K562 (cell line): ENCODE data around the gene VWA1. TPM values are rescaled to one million over a fixed set of nuclear protein-coding genes. Genes with fewer than 3 reads are reported as not detected.

Experiments used
- CEBPG ChIP-seq, 3 experiments: fragments of 200-800 bp in 1 of 3; sonication (Bioruptor generic) in 1 of 3; sonication (generic) in 1 of 3; formaldehyde crosslinking in 1 of 3; IDR thresholded peaks in 2 of 3; conservative IDR thresholded peaks in 1 of 3; 2 replicates each; pipeline versions ENCODE4 v1.6.1 to v1.8.0; 2016 to 2022; ENCODE audit warnings: missing compliant biosample characterization in 2 of 3, missing genetic modification characterization in 2 of 3, mild to moderate bottlenecking in 1 of 3, missing genetic modification reagents in 1 of 3
- JUN ChIP-seq, 2 experiments: sonication (generic) in 1 of 2; formaldehyde crosslinking in 1 of 2; IDR thresholded peaks; 2 replicates each; pipeline versions ENCODE4 v1.6.1 to v1.8.0; 2012 to 2022; ENCODE audit warnings: borderline replicate concordance in 2 of 2, mild to moderate bottlenecking in 2 of 2, improper control_type of control experiment in 1 of 2, low read depth in 1 of 2, low read length in 1 of 2, missing genetic modification reagents in 1 of 2
- STAT6 ChIP-seq: sonication (generic); formaldehyde crosslinking; IDR thresholded peaks from 2 replicates; pipeline ENCODE4 v1.8.1; 2023; ENCODE audit warnings: mild to moderate bottlenecking, missing genetic modification reagents
- SUPT5H ChIP-seq: fragments of 450-650 bp; IDR thresholded peaks from 2 replicates; pipeline ENCODE4 v1.6.1; 2016
- polyA plus RNA-seq, 8 experiments: library from polyadenylated mRNA; depleted of rRNA in 4 of 8; stranded (reverse) in 5 of 8; unstranded in 3 of 8; fragments of >200 nt; fragmentation: Nextera tagmentation in 2 of 8; fragmentation: Illumina TruSeq in 1 of 8; extraction: Ambion mirVana in 2 of 8; extraction: Trizol in 1 of 8; gene quantifications; 2 replicates each; pipeline versions ENCODE4 v1.2.1 to v1.2.3, GENCODE V29; 2011 to 2014; ENCODE audit warnings: inconsistent platforms in 1 of 8, missing spikeins in 1 of 8
- total RNA-seq, 7 experiments: library from RNA; depleted of rRNA in 6 of 7; stranded (reverse); fragments of >200 nt in 6 of 7; fragmentation: Illumina TruSeq in 2 of 7; extraction: Trizol in 2 of 7; gene quantifications; 2 replicates each; pipeline versions ENCODE4 v1.2.1 to v1.2.3, GENCODE V29; 2011 to 2021; ENCODE audit warnings: low replicate concordance in 1 of 7
- TF ChIP-seq, protein P1 (sequence below): fragments of 250-450 bp; sonication (Bioruptor Pico); IDR thresholded peaks from 2 replicates; pipeline ENCODE4 v1.8.0; 2022; ENCODE audit warnings: inconsistent platforms
- TF ChIP-seq, protein P2 (sequence below): fragments of 450-650 bp; IDR thresholded peaks from 2 replicates; pipeline ENCODE4 v1.6.1; 2014; ENCODE audit warnings: low read depth, mild to moderate bottlenecking, moderate library complexity, borderline replicate concordance
- TF ChIP-seq, protein P3 (sequence below): fragments of 450-650 bp; IDR thresholded peaks from 2 replicates; pipeline ENCODE4 v1.6.1; 2017; ENCODE audit warnings: antibody characterized with exemption, mild to moderate bottlenecking
- TF ChIP-seq, protein P4 (sequence below): fragments of 450-650 bp; formaldehyde crosslinking; IDR thresholded peaks from 2 replicates; pipeline ENCODE4 v1.4.0; 2022; ENCODE audit warnings: mild to moderate bottlenecking, moderate library complexity
- TF ChIP-seq, protein P5 (sequence below): fragments of 250-450 bp; sonication (Bioruptor Pico); IDR thresholded peaks from 2 replicates; pipeline ENCODE4 v1.5.0; 2020; ENCODE audit warnings: mild to moderate bottlenecking, borderline replicate concordance

VWA1 gene
- total and polyA plus RNA-seq, 9 of the 15 experiments (the other 6 are each of a cell fraction or from before 2014, with no cell fraction given), result 0.01 to 6.4 (median 0.85) TPM

DNA sequence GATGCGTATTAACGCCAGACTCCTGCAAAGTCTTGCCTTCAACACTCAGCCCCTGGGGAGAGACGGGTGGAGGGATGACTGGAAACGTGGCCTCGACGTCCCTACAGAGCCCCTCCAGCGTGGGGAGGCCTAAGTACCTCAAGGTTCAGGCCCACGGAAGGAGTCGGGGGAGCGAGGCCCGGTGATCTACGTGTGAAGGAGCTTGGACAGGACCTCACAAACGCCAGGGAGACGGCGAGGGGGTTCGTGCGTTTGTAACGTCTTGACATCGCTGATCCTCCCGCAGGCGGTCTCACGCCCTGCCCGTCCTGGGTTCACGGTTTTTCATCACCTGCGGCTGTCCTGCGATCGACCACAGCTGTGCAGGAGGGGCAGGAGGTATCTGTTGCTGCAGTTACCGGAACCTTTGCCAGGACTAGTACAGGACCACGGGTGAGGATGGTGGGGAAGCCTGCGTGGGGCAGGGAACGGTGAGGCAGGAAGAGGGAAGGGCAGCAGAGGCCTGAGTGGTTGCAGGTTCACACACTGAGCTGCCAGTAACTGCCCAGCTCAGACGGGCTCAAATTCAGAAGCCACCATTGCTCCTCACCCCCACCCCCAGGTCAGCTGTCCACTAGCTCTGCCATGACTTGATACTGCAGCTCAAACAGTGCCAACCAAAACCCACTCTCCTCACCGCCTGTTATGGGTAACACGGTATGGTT lies 35.5 kb upstream of the VWA1 start (continued):
- TF ChIP-seq, protein P1, sequence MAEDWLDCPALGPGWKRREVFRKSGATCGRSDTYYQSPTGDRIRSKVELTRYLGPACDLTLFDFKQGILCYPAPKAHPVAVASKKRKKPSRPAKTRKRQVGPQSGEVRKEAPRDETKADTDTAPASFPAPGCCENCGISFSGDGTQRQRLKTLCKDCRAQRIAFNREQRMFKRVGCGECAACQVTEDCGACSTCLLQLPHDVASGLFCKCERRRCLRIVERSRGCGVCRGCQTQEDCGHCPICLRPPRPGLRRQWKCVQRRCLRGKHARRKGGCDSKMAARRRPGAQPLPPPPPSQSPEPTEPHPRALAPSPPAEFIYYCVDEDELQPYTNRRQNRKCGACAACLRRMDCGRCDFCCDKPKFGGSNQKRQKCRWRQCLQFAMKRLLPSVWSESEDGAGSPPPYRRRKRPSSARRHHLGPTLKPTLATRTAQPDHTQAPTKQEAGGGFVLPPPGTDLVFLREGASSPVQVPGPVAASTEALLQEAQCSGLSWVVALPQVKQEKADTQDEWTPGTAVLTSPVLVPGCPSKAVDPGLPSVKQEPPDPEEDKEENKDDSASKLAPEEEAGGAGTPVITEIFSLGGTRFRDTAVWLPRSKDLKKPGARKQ (CRISPR knock-in tag), result no peak
- TF ChIP-seq, protein P2, sequence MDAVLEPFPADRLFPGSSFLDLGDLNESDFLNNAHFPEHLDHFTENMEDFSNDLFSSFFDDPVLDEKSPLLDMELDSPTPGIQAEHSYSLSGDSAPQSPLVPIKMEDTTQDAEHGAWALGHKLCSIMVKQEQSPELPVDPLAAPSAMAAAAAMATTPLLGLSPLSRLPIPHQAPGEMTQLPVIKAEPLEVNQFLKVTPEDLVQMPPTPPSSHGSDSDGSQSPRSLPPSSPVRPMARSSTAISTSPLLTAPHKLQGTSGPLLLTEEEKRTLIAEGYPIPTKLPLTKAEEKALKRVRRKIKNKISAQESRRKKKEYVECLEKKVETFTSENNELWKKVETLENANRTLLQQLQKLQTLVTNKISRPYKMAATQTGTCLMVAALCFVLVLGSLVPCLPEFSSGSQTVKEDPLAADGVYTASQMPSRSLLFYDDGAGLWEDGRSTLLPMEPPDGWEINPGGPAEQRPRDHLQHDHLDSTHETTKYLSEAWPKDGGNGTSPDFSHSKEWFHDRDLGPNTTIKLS, result no peak
- TF ChIP-seq, protein P3, sequence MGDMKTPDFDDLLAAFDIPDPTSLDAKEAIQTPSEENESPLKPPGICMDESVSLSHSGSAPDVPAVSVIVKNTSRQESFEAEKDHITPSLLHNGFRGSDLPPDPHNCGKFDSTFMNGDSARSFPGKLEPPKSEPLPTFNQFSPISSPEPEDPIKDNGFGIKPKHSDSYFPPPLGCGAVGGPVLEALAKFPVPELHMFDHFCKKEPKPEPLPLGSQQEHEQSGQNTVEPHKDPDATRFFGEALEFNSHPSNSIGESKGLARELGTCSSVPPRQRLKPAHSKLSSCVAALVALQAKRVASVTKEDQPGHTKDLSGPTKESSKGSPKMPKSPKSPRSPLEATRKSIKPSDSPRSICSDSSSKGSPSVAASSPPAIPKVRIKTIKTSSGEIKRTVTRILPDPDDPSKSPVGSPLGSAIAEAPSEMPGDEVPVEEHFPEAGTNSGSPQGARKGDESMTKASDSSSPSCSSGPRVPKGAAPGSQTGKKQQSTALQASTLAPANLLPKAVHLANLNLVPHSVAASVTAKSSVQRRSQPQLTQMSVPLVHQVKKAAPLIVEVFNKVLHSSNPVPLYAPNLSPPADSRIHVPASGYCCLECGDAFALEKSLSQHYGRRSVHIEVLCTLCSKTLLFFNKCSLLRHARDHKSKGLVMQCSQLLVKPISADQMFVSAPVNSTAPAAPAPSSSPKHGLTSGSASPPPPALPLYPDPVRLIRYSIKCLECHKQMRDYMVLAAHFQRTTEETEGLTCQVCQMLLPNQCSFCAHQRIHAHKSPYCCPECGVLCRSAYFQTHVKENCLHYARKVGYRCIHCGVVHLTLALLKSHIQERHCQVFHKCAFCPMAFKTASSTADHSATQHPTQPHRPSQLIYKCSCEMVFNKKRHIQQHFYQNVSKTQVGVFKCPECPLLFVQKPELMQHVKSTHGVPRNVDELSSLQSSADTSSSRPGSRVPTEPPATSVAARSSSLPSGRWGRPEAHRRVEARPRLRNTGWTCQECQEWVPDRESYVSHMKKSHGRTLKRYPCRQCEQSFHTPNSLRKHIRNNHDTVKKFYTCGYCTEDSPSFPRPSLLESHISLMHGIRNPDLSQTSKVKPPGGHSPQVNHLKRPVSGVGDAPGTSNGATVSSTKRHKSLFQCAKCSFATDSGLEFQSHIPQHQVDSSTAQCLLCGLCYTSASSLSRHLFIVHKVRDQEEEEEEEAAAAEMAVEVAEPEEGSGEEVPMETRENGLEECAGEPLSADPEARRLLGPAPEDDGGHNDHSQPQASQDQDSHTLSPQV, result 0 out of 2 replicates have a peak, but pooled peaks have one; percentile 38
- TF ChIP-seq STAT6 (CRISPR knock-in tag), result 0 out of 2 replicates have a peak, but pooled peaks have one; percentile 31
- TF ChIP-seq CEBPG (CRISPR knock-in tag; IDR thresholded peaks at IDR 0.05), result peak; percentile 5; the same call in 1 of the 2 replicates
- no peak for TF ChIP-seq CEBPG (tag; conservative IDR thresholded peaks at IDR 0.05 in 1 of 2, IDR thresholded peaks at IDR 0.05 in 1 of 2)
- peak; percentile 57 for TF ChIP-seq SUPT5H
- TF ChIP-seq, protein P4, sequence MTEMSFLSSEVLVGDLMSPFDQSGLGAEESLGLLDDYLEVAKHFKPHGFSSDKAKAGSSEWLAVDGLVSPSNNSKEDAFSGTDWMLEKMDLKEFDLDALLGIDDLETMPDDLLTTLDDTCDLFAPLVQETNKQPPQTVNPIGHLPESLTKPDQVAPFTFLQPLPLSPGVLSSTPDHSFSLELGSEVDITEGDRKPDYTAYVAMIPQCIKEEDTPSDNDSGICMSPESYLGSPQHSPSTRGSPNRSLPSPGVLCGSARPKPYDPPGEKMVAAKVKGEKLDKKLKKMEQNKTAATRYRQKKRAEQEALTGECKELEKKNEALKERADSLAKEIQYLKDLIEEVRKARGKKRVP (CRISPR knock-in tag), result no peak; the same call in 1 of the 2 replicates
- no peak for TF ChIP-seq JUN (IDR thresholded peaks at IDR 0.05; ENCODE audit: borderline replicate concordance, low read depth, low read length)
- TF ChIP-seq JUN (CRISPR knock-in tag; IDR thresholded peaks at IDR 0.05; ENCODE audit: borderline replicate concordance), result 0 out of 2 replicates have a peak, but pooled peaks have one; percentile 32
- TF ChIP-seq, protein P5, sequence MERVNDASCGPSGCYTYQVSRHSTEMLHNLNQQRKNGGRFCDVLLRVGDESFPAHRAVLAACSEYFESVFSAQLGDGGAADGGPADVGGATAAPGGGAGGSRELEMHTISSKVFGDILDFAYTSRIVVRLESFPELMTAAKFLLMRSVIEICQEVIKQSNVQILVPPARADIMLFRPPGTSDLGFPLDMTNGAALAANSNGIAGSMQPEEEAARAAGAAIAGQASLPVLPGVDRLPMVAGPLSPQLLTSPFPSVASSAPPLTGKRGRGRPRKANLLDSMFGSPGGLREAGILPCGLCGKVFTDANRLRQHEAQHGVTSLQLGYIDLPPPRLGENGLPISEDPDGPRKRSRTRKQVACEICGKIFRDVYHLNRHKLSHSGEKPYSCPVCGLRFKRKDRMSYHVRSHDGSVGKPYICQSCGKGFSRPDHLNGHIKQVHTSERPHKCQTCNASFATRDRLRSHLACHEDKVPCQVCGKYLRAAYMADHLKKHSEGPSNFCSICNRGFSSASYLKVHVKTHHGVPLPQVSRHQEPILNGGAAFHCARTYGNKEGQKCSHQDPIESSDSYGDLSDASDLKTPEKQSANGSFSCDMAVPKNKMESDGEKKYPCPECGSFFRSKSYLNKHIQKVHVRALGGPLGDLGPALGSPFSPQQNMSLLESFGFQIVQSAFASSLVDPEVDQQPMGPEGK, result peak; percentile 26
